Activated CD4-positive, alpha-beta T cell treated with anti-CD3 and anti-CD28 coated beads for 4 hours (primary cell): ENCODE data around the gene SYNE2.

Source experiments
- DNase-seq, 2 donors: peaks; one replicate each; pipeline ENCODE4 v3.0.0-alpha.2; 2020

SYNE2 gene

DNA sequence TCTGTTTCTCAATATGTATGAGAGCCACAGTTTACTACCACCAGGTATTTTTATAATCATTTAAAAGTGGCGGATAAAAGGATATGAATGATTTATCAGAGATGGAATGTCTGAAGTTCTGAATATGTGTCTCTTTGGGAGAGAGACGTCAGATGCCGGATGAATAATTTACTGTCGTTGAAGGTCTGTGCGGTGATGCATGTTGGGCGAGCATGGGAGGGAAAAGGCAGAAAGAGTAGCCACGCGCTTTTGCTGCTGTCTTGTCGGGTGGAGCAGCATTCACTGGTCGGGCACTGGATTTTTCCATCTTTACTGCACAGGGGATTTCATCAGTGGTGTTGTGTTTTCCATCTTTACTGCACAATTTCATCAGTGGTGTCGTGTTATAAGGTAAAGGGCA, 65.6 kb downstream of the SYNE2 start:
- DNase-seq, result no peak

DNA sequence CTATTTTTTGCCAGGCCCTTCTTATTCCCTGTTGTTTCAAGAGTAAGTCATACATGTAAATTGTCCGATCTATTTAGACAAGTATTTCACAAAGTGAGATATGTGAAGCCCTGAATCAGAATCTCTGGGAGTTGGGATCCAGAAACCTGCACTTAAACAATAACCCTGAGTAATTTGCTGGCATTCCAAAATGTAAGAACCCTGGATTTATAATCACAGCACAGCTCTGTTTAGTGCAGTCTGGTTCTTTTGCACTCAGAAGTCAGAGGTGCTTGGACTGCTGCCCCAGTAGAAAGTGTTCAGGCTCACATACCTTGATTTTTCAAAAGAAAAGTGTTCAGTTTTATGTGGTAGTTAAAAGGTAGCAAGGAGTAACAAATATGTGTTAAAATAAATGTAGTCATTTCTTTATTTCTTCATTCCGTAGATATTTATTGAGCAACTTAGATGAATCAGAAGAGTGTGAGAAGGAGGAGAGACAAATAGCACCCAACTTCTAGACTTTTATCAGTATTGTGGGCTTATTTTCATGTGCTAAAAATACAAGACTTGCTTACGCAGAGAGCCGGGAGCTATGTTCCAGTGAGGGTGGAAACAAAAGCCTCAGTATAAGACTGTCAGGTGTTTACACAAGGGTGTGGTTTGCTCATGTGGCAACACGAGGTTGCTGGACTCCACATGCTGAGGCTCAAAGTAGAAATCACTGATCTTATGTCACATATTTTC, 70.1 kb downstream of the SYNE2 start:
- DNase-seq, result no peak

DNA sequence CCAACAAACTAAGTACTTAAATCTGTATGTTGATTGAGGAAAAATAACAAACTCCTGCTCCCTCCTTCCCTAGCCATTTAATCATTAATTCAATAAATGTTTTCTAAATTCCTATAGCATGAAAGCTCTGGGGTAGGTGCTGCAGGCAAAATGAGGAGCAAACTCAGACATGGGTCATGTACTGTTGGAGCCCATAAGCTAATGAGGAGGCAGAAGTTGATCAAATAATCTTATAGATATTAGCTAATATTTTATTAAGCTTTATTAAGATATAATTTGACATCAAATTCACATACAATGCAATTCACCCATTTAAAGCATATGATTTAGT, 70.6 kb downstream of the SYNE2 start:
- no peak for DNase-seq

DNA sequence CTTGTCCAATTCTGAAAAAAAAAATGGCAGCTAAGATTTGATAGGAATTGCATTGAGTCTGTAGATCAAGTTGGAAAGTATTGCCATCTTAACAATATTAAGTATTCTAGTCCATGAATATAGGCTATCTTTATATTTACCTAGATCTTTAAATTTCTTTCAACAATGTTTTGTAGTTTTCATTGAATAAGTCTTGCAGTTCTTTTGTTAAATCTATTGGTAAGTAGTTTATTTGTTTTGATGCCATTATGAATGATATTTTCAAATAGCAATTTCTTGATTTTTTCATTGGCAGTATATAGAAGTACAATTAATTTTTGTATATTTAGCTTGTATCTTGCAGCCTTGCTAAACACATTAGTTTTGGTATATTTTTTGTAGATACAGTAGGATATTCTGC, 71.6 kb downstream of the SYNE2 start:
- no peak for DNase-seq

DNA sequence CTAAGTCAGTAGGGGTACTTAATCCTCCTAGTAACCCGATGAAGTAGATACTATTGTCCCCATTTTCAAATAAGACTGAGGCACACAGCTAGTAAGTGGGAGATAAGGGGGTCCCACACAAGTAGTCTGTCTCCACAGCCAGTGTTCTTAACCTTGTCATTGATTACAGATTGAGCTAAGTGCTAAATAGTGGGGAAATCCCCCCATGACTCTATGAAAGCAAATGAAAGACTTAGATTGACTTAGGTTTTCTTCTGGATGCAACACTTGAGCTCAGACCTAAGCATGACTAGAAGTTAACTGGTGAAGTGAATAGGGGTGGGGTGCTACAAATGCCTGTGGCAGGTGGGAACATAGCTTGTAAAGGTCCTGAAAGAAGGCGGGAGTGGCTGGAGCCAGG, 73.8 kb downstream of the SYNE2 start:
- no peak for DNase-seq

DNA sequence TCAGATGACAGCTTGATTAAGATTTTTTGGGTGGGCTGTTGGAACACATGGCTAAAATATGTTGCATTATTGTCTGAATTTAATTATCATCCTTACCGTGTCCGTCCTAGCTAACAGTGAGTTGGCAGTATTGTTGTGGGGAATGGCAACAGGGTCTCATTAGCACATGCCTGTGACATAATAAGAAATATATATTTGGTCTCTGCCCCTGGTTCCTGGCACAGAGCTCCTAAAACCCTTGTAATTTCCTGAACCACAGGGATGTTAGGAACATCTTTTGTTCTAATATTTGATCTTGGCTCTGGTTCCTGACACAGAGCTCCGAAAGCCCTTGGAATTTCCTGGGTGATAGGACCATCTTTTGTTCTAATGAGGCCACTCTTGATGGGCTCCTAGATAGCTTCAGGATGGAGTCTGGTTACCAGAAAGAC, 76.0 kb downstream of the SYNE2 start:
- DNase-seq, result no peak

DNA sequence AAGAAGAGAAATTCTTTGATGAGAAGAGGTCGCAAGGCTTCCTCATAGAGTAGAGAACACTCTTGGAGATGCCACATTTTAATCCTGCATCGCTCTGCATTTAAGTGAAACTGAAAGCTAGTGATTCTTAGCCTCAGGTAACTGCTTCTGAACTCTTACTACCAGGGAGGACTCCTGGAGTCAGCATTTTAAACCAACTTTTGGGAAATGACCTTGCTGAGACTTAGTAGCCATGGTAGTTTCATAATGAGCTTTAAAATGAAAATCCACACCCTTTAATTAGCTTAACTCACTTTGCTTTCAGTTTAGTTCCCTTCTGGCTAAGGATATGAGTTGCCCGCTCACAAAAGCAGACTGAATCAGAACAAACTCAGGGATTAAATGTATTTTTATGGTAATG, 80.3 kb downstream of the SYNE2 start:
- DNase-seq, result no peak

DNA sequence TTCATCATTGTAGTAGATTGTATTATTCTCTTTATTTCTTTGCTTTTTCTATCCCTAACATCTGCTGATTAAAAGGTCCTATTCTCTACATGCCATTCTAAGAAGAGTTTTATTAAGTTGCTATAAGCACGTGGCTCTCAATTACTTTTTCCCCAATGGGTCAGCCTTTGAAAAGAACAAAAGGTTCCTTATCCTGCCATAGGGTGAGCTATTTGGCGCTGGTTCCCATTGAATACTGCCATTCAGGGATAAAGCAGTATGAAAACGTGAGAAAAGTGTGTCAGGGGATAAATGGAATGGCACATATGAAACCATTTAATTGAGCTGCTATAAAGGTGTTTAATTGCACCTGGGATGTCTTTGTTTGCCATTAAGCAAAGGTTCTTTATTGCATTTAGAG, 80.9 kb downstream of the SYNE2 start:
- no peak for DNase-seq

DNA sequence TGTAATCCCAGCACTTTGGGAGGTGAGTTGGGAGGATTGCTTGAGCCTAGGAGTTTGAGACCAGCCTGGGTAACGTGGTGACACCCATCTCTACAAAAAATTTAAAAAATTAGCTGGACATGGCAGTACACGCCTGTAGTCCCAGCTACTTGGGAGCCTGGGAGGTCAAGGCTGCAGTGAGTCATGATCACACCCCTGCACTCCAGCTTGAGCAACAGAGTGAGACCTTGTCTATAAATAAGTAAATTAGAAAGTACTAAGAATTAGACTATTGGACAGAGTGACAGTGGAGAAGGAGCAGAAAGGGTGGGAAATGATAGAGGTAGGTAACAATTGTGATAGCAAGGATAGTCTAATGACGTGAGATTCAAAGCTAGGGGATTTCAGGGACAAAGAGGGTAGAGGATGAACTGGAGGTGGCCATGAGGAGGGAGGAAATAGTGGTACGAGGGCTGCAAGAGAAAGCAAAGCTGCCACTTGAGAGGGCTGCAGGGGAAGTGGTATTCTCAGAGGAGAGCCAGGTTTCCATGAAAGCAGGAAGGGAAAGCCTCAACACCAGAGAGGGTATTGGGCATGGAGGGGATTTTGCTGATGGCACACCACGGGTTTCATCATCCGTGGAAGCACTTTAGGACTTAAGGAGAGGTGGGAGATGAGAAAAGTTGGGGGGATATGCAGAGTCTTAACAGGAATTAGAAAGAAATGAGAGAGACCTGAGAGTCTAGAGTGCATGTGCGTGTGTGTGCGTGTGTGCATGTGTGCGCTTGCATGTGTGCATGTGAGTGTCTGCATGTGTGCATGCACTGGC, 85.6 kb downstream of the SYNE2 start:
- DNase-seq, result no peak

DNA sequence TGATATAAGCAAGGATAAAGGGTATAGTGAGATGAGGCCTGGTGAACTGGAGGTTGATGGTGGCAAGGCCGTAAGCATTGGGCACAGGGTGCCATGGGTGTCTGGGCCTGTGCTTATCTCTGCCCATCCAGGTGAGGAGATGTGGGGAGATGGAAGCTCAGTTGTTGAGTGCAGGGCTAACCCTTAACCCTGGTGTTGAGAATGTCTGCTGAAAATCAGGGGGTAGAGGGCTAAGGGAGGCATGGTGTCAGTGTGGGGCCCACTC, 86.1 kb downstream of the SYNE2 start:
- no peak for DNase-seq

DNA sequence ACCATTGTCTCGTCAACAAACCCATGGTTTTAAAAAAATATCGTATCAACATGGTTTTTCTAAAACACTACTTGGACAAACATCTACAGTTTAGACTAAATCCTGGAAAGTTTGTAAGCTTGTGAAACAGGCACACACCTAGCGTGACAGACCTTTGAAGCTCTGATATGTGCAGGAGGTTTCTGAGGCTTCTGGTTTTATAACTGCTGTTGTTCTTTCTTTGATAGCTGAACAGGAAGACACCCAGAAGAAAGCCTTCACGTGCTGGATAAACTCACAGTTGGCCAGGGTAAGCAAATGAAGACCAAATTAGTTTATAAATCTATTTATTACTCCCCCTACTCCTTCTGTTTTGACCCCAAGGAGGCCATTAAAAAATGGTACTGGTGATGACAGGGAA, 87.6 kb downstream of the SYNE2 start:
- DNase-seq, result no peak

DNA sequence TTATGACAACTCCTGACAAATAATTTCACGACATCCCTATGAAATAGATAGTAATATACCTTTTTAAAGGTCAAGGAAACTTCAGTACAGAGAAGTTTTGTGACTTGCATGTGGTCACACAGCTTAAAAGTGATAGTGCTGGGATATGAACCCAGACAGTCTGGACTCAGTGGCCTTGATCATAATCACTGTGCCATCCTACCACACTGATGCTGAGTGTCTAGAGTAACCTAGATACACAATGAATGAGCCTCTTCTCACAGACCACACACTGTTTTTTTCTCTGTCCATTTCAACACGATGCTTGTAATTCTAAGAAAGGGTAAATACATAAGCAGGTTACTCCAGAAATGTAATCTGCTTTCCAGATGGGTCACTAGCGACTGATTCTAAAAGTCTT, 88.2 kb downstream of the SYNE2 start:
- no peak for DNase-seq

DNA sequence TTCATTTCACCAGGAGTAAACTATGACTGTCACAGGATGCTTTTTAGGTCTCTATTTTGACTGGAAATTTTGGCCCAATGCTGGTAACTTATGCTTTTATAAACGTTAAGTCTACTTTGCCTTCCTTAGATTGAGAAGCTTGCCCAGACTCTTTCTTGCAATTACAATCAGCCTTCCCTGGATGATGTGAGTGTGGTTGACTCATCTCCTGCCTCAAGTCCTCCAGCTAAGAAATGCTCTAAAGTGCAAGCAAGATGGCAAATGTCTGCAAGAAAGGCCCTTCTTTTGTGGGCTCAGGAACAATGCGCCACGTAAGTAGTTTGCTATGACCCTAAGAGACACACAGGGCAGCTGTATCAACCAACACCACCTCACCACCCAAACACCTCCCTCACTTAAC, 96.9 kb downstream of the SYNE2 start:
- DNase-seq, result no peak

DNA sequence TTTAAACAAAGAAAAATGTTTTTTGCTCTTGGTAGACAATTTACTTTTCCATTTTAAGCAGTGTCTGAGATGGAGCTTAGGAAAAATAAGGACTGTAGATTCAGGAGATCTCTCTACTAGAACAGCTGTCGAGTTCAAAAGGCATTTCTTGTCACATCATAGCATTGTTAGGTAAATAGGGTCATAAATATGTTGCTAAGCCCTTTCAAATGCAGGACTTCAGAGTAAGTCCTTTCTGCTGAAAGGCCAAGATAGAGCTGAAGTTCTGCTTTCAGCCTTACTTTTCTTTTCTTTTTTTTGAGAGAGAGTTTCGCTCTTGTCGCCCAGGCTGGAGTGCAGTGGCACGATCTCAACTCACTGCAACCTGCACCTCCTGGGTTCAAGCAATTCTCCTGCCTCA, 98.2 kb downstream of the SYNE2 start:
- no peak for DNase-seq

DNA sequence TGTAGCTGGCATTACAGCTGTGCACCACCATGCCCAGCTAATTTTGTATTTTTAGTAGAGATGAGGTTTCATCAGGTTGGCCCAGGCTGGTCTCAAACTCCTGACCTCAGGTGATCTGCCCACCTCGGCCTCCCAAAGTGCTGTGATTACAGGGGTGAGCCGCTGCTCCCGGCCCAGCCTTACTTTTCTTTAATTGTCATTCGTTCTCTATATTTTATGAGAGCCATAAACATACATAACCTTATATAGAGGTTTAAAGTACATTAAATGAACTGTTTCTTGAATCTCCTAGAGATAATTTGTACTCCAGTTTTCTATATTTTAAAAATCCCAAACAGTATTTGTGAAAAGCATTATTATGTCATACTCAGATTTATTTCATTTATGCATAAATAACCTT, 98.6 kb downstream of the SYNE2 start:
- no peak for DNase-seq

DNA sequence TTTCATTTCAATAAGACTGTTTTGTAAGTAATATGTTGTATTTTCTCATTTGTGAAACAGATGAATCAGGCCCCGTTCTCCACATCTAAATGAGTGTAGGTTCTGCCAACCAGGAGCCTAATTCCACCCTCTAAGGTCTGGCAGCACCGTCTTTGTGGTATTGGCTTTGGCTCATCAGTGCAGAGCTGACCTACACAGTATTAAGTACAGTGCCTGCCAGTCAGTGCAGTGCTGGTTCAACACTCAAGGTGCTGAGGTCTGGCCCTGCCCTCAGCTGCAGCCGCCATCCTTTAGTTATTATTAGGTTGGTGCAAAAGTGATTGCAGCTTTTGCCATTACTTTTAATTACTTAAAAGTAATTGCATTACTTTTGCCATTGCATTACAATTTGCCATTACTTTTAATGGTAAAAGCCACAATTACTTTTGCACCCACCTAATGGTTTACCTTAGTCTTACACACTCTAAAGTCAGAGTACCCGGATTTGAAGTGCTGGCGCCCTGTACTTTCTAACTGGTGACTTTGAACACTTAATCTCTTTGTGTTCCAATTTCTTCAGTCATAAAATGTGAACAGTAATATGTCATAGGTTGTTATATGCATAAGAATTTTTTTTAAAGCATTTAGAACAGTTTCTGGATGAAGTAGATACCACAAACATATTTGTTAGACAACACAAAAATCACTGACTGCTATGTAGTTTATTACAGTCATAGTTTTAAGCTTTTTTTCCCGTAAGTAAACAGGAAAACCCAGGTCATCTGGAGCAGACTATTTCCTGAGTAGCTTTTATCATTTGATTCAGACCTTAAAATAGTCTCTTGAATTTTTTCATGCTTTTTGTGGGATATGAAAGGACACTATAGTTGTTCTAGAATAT, 99.5 kb downstream of the SYNE2 start:
- no peak for DNase-seq

DNA sequence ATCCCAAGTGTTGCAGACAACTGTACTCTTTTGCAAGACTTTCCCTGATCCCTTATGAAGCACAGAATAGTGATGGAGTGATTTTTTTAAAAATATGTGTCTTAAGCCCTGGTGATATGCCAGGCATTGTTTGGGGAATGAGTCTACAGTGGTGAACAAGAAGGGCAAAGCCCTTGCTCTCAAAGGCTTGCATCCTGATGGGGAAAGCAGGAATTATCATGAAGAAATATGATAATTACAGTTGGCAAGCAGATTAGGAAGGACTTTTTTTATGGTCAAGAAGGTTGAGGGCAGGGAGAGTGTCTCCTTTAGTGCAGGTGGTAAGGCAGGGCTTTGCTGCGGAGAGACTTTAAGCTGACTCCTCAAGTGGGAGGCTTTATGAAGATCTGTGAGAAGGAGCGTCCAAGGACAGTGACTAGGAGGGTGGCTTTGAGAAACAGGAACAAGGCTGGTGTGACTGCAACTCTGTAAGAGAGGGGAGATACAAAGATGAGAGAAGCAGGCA, 100.2 kb downstream of the SYNE2 start:
- no peak for DNase-seq

DNA sequence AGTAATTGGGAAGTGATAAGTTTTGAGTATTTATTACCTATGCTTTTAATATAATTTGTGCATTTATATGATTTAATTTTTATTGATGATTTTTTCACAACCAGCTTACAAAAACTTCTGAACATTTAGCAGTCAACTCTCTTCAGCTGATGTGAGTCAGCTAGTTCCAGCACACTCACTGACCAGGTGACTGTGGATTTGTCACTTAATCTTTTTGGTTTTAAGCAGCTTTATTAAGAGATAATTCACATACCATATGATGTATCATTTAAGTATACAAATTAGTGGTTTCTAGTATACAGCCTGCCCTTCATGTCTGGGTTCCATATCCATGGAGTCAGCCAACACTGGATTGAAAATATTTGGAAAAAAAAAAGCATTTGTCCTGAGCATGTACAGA, 103.5 kb downstream of the SYNE2 start:
- no peak for DNase-seq

DNA sequence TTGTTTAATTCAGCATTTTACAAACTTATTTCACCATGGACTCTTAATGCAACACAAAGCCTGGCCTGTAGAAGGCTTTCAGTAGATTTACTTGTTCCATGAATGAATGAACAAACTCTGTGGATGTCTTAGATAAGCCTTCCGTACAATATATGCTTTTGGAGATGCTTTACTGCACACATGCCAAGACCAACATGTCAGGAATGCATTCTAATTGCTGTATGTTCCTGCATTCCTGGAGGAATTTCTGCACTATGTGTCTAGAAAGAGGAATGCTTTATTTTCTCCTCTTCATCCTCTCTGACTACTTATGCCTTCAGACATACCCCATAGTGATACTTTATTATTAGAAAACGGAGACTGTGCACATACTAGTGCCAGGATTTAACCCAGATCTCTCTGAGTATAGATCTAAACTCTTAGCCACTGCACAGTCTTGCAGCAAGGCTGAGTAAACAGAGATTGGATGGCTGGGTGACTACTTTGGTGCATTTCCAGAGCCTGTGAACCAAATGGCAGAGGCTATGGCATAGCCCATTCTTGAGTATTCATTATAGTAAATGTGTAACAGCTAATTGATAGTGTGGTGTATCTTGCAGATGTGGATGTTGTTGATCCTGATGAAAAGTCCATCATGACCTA, 108.2 kb downstream of the SYNE2 start:
- DNase-seq, result no peak

DNA sequence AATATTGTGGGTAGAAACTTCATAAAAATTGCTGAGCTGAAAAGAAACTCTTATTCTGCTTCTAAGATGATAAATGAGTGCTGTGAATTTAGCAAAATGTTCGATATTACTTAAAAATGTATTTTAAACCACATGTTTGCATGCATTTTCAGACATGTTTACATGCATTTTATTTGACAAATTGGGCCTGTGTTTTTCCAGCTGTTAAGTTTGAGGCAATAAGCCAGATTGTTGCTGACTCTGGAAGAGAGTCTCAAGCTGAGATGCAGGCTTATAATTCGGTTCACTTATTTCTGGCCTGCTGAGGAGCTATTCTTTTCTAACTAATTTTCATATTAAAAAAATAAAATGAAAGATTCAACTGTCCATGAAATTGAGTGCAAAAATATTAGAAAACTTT, 110.1 kb downstream of the SYNE2 start:
- DNase-seq, result no peak

DNA sequence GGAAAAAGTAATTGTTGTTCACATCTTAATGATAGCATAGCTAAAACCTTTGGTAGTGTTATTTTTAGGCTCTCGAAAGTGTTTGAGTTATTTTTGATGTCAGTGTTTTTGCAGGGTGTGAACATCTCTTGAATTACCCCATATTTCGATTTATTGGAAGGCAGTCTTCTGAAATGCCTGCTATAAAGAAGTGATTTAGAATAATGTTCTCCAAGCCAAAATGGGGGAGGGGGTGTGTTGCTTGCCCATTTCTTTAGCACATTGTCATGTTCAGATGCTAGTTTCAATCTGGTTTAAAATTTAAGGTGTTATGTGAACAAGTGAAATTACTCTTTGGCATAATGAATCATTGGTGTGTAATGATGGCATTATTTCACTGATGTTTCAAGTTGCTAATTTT, 110.6 kb downstream of the SYNE2 start:
- no peak for DNase-seq

DNA sequence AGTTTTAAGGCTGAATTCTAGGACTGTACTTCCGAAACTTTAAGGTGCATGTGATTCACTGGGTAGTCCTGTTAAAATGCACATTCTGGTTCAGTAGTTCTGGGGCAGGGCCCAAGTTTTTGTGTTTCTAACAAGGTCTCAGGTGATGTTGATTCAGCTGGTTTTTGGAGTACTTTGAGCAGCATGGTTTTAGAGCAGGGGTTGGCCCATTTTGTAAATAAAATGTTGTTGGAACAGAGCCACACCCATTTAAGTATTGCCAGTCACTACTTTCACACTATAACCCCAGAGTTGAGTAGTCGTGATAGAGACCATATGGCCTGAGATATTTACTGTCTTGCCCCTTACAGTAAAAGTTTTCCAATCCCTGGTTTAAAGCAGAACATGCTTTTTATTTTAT, 111.3 kb downstream of the SYNE2 start:
- no peak for DNase-seq

DNA sequence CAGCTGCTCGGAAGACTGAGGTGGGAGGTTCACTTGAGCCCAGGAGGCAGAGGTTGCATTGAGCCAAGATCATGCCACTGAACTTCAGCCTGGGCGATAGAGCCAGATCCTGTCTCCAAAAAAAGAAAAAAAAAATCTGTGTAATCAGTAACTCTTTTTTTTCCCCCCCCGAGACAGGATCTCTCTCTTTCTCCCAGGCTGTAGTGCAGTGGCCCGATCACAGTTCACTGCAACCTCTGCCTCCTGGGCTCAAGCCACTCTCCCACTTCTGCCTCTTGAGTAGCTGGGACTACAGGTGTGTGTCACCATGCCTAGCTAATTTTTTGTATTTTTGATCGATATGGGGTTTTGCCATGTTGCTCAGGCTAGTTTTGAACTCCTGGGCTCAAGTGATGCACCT, 113.6 kb downstream of the SYNE2 start:
- no peak for DNase-seq
